CD4-positive, alpha-beta T cell treated with Interleukin-2 at 100 ng/mL for 4 hours (primary cell): ENCODE measurements around the gene LFNG.

Experiments
- DNase-seq: peaks from one replicate; pipeline ENCODE4 v3.0.0-alpha.2; 2020; ENCODE audit warnings: low spot score

LFNG gene

DNA sequence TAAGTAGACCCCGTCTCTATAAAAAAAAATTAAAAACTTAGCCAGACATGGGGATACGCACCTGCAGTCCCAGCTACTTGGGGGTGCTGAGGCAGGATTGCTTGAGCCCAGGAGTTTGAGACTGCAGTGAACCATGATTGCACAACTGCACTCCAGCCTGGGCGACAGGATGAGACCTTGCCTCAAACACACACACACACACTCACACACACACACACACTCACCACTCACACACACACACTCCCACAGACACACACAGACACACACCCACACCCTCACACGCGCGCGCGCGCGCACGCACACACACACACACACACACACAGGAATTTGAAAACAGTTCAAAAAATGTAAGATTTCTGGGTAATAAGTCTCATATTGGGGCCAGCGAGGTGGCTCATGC lies 34.7 kb upstream of the LFNG start:
- DNase-seq = no peak

DNA sequence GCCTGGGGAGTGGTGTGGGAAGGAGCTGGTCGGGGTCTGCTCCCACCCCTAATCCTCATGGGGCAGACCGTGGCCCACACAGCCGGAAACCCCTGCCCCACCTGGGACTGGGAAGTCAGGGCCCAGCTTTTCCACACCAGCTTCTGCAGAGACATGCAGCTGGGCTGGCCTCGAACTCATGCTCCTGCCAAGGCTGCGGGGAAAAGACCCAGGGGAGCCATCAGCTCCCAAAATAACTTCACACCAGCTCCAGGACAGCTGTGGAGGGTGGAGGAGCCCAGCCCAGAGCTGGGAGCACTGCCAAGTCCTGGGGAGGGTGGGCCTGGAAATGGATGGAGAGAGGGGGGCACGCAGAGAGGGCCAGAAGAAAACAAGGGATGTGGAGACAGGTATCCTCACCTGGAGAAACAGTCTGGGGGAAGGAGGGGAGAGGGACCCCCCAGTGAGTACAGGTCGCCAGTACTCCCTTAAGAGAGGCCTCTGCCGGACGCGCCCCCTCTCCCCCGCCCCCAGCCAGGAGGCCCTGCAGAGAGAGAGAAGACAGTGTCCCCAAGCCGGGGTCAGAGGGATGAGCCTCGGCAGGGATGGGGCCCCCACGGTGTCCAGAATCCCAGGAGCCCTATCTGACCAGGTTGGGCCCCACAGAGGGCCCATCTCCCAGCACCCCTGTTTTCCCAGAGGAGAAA lies 31.8 kb upstream of the LFNG start:
- DNase-seq = no peak

DNA sequence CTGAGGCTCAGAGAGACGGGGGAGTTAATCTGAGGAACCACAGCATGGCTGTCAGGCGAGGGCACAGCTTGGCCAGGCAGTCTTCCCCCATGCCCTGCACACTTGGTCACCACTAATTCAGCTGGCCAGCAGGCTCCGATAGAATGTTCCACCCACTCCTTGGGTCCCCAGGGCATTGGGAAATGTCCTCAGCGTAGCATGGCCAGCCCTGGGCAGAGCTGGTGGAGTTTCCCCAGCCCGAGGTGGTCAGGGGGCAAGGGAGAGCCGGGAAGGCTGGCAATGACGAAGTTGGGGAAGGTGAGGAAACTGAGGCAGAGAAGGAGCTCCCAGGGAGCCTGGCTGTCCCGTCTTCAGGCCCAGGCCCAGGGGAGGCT lies 31.3 kb upstream of the LFNG start:
- no peak for DNase-seq

DNA sequence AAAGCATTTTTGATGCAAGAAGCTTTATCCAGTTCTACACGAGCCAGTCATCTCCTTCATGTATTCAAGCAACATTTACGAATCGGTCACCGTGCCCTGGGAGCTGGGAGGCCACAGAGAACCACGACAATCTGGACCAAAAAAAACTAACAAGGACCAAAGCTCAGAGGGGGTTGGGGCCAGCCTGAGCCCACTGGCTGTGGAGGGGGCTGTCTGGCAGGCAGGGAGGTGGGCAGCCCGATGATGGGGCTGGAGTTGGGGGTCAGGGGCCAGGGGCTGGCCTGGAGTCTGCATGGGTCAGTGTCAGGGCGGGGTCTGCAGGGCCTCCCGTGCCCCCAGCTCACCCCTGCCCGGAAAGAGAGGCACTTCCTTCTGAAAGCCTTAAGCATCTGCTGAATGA lies 30.9 kb upstream of the LFNG start:
- no peak for DNase-seq

DNA sequence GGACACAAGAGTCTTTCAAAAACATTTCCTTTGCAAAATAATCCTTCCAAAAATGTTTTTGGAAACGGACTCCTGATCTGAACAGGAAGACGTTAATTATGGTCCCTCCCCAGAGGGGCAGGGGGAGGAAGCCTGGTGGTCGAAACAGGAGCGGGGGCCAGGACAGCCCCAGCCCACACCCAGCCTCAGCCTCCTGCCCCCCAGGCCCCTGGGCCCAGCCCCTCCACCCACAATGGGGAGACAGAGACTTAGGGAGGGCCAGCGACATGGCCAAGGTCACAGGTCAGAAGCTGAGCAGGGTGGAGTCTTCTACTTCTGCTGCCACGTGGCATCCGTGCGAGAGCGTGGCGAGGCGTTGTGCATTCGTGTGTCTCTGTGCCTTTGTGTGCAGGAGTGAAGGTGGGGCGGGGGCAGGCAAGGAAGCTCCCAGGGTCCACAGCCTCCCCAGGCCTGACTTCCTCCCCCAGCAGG lies 29.4 kb upstream of the LFNG start:
- no peak for DNase-seq

DNA sequence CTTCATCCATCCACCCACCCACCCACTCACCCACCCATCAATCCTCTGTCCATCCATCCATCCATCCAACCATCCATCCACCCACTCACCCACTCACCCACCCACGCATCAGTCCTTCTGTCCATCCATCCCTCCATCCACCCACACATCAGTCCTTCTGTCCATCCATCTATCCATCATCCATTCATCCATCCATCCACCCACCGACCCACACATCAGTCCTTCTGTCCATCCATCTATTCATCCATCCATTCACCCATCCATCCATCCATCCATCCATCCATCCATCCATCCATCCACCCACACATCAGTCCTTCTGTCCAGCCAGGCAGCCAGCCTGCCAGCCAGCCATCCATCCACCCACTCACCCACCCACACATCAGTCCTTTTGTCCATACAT lies 27.5 kb upstream of the LFNG start:
- DNase-seq = no peak

DNA sequence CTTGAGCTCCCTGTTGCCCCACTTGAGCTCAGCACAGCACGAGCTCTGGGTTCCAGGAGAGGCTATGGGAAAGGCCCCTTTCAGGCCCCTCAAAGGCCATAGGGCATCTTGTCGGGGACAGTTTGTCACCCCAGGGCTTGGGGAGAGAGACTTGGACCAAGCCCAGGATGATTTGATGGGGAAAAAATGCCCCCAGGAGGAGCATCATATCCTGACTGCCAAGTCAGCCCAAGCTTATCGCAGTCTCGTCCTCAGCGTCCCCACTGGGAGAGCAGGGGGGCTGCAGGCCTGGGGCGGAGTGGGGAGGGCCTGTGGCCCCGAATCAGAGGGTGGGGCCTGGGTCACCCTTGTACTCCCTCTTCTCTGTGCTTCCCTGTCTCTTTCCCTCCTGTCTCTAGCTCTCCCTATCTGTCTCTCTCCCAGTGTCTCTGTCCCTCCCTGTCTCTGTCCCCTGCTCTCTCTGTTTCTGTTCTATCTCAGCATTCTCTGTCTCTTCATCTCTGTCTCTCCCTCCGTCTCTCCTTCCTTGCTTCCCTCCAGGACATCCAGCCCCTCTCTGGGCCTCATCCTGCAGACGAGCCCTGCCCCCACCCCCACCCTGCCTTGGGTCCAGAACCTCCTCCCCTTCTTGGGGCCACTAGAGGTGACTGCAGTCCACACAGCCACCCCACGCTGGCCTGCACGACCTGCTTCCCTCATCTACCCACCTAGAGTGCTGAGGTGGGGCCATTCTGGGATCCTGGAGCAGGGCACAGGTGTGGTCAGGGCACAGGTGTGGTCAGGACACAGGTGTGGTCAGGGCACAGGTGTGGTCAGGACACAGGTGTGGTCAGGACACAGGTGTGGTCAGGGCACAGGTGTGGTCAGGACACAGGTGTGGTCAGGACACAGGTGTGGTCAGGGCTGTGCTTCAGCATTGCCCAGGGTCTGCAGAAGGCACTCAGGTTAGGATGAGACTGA lies 26.1 kb upstream of the LFNG start:
- no peak for DNase-seq

DNA sequence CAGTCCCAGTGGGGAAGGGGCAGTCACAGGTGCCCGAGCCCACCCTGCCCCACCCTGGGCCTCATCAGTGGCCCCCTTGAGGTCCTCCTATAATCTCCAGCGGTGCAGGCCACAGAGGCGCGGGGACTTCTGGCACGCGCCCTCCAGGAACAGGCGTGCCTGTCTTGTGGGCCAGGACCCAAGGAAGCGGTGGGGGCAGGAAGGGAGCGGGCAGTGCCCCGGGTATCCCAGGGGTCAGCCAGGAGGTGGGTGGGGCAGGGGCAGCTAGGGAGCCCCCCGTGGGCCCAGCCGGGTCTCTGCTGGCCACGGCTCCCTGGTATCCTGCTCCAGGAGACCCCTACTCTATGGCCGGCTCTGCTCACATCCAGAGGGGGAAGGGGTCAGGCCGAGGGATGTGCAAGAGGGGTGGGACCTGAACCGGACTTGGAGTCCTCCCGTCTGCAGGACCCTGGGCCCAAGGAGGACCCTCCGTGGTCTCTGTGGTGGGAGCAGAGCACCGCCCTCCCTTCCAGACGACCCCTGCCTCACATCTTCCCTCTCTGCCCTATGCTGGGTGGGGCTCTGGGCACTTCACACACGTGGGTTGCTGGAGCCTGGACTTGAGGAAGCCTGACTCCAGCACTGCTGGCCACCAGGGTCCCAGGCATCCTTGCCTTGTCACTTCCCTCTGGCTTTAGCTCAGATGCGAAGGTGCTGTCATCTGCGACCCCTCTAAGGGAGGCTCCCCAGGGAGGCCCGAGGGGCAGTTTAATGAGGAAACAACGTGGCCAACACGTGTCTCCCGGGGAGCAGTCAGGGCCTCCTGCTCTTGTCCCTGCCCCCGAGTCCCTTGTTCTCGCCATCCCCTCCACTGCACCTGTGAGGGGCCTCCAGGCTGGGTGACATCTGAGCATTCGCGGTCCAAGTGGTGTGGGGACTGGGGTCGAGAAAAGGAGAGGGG lies 25.1 kb upstream of the LFNG start:
- DNase-seq = no peak

DNA sequence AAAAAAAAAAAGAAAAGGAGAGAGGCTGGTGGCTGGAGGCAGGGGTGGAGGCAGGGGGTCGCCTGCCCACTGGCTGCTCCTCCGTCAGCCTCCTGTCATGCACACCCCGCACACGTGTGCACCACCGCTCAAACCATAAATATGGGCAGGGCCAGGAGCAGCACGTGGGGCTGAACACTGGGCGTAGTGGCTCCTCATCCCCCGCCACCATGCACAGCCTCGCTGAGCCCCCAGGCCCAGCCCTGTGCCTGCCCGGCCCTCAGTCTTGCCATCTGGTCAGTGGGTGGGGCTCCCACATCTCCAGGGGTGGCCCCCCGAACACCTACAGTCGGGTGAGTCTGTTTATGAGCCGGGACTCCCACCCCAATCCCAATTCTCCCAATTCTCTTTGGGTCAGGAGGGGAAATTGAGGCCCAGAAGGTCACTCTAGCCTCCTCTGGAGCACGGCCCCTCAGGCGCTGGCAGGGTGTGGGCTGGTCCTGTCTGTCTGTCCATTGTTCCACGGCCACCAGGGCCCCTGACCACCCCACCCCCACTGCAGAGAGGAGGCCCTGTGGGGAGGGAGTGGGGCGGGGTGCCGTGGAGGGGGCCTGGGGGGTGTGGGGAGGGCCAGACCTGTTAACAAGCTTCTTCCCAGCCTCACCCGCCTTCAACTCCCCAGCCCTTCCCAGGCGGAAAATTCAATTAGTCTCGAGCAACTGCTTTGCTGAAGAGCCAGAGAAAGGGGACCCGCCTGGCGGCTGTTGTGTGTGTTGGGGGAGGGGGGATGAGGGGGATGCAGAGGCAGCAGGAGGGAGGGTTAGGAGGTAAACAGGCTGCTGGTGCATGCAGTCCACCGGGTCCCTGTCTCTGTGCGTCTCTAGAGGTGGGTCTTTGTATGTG lies 23.9 kb upstream of the LFNG start:
- no peak for DNase-seq

DNA sequence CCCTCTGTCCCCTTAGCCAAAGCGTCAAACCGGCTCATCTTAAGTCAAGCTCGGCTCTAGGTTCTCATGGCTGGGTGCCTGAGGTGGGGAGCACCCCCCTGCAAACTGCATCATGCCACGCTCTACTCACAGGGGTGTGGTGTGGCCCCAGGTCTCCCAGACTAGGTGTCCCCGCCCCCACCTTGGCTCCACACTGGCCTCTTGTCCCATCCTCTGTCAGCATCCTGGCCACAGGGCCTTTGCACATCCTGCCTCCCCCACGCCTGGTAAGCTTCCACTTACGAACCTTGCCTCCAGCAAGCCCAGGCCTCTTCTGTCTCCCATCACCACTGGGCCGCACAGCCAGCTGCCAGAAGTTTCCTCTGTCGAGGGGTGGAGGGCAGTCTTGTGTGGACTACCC lies 23.2 kb upstream of the LFNG start:
- DNase-seq = no peak

DNA sequence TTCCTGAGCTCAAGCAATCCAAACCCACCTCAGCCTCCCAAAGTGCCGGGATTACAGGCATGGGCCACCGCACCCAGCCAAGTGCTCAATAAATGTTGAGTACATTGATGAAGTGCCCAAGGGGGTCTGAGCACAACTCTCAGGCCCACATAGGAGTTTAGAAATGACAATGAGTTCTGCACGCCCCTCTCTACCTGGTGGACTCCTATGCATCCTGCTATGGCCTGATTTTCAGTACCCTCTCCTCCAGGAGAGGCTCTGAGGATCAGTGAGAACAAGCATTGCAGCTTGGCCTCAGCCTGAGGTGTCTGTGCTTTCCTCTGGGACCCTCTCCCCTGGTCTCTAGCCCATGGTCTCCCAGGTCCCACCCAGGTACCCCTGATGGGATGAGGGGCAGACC lies 22.5 kb upstream of the LFNG start:
- no peak for DNase-seq

DNA sequence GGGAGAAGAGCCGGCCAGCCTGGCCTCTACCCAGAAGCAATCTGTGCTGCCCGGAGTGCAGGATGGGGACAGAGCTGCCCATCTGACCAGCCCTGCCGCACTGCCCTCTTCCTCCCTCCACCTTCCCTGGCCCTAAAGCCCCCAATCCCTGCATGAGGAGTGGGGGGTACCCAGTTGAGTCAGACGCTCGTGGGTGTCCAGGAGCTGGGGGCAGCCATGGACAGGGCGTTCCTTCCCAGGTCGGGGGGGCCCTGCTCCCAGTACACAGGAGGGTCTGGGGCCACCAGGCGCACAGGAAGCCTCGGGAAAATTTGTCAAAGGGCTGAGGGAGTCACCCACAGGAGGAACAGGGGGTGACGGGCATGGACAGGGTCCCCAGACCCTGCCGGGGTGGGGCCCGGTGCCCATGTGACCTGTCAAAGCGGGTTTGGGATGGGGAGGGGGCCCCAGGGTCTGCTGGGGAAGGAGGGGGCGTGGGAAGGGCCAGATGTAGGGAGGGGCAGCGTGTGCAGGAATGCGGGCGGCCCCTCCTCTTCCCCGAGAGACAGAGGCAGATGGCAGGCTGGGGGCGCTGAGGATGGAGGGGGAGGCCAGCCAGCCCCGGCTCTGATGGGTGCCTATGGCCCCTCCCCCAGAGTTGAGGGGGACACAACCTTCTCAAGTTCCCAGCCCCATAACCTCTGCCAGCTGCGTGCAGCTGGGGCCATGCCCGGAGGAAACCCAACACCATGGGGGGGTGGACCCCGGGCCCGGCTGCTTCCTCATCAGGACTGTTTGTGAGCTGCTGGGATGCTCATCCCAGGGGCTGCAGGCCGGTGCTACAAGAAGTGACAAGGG lies 21.9 kb upstream of the LFNG start:
- no peak for DNase-seq

DNA sequence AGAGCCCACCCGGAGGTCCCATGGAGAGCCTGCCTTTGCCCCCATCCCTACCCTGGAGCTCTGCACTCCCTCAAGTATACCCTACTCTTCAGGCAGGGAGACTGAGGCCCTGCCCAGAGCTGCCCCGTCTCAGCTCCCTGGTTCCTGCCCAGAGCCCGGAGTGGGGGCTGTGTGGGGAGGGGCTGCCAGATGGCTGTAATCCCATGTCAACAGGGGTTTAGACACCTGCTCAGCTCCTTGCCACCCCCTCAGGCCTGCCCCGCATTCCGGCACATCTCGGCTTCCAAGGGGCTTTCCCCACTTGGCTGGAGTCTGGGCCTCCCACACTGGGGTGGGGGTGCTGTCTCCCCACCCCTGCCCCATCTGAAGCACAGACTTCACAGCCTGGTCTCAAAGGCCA lies 20.9 kb upstream of the LFNG start:
- DNase-seq = no peak

DNA sequence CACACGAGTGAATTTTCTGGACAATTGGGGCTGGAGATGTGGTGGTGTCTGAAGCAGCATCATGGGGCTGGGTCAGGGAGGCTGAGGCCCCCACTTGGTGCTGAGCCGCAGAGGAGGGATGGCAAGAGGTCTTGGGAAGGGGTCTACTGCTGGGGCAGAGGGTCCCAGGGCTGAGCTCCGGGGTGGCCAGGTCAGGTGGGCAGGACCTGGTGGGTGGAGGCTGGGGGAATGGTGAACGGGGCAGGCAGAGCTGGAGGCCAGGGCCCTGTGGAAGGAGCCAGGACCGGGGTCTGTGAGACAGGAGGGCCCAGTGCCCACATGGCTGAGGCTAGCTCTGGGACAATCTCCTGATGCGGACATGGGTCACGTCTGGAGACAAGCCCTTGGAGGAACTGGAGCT lies 20.4 kb upstream of the LFNG start:
- no peak for DNase-seq

DNA sequence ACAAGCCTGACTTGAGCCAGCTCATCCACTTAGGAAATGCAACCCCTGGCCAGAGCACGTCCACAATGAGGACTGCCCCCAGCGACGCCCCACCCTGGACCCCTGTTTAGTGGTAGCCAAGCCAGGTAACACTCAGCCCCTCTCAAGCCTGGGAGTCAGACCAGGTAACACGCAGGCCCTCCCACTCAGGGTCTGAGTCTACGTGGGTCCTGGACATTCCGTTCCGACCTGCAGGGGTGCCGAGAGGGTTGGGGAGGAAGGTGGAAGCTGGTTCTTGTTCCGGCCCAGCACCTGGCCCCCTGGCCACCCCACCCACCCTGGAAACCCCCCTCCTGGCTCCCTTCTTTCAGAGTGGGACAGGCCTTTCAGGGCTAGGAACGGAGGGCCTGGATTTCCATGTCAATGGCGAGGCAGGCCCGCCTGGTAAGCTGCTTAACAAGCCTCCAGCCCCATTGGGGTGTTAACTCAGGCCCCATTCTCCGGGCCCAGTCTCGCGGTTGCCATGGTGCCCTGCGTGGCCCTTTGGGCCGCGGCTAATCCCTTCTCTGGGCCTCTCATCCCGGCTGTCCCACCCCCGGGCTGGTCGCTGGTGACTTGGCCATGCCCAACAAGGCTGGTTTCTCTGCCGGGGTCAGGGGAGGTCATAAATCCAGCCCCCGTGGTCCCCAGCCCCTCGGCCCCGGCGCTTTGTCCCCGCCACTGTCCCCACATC lies 19.7 kb upstream of the LFNG start:
- no peak for DNase-seq

DNA sequence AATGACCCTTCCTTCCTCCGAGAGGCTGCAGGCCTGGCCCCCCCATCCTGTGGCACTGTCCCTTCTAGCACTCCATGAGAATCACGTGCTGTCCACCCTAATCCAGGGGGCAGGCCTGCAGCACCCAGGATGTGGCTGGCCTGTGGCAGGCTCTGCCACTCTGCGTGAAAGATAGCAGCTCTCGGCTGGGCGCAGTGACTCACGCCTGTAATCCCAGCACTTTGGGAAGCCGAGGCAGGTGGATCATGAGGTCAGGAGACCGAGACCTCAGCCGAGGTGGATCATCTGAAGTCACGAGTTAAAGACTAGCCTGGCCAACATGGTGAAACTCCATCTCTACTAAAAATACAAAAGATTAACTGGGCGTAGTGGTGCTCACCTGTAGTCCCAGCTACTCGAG lies 18.9 kb upstream of the LFNG start:
- no peak for DNase-seq

DNA sequence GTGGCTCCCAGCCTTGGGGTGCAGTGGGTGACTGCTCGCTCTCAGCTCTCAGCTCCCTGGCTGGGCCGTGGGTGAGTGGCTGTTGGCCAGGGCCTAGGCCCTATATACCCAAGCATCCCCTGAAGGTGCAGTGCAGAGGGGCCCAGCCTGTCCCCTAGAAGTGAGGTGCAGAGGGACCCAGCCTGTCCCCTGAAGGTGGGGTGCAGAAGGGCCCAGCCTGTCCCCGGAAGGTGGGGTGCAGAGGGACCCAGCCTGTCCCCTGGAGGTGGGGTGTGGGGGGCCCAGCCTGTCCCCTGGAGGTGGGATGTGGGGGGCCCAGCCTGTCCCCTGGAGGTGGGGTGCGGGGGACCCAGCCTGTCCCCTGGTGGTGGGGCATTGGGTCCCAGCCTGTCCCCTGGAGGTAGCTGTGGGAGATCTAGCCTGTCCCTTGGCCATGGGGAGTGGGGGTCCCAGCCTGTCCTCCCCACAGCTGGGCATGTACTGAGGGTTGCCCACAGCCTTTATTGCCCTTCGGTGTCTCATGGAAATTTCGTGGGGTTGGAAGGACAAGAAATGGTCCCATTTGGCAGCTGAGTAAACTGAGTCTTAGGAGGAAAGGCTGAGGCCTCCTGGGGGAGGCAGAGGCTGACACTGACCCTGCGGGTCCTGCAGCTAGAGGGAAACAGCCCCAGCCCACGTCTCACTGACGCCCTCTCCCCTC lies 17.5 kb upstream of the LFNG start:
- no peak for DNase-seq

DNA sequence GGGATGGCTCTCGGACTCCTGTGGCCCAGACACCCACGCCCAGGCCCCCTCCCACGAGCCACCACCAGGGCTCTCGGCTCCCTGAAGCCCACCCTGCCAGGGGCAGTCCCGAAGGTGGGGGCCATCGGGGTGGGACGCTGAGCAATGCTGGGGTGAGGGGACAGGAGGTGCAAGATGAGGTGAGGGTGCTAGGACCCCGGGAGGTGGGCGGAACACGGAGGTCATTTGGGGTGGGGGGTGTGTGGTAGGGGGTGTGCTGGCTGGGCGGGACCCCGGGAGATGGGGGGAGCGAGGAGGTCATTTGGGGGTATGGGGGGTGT lies 17.0 kb upstream of the LFNG start:
- DNase-seq = no peak
